ENCODE measurements around the gene DAPK1.

Gene DAPK1

DNA sequence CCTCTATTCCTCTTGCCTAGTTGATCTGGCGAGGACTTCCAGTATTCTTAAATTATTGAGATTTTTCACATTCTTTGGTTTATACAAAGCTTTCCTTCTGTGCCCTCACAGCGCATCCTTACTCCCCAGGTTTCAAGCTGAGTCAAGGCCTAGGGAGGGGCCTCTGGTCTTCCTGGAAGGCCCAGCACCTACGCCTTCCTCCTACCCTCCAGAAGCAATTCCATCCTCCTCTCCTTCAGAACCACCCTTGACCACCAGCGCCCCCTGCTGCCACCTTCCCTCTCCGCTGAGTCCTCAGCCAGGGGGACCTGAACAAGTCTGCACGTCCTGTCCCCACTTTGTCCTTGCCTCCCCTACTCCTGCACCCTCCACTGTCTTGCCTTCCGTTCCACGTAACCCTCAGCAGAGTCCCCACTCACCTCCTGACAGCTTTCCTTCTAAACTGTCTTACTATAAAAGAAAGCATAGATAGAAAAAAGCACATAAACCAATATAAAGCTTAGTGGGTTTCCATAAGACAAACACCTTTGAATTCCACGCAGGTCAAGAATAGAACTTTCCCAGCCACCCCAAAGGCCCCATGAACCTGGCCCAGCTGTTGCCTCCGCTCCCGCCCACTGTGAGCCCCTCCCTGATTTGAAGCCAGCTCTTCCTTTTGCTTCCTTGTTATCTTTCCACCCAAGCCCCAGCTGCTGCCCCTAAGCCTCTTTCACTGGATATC, 165.3 kb downstream of the DAPK1 start:
- no peak overlapping the region for H3K27ac ChIP-seq (ENCODE audit: low read depth, low read length)
- WGBS, result 61% methylated on average over 11 of the region's 11 CpGs
- H3K27me3 ChIP-seq (ENCODE audit: insufficient read depth, low read length), result no peaks in the 10 kb centered on the region
- H3K9ac ChIP-seq (ENCODE audit: low read depth, low read length), result no peak overlapping the region
- 0 out of 2 replicates have a peak, but pooled peaks cover 6% of the 10 kb centered on the region for H3K4me1 ChIP-seq (ENCODE audit: insufficient read depth, low read length)
- H3K4me3 ChIP-seq (ENCODE audit: low read length), result no peak overlapping the region
- H3K9me3 ChIP-seq (ENCODE audit: insufficient read depth, low read depth, low read length), result peaks cover 27% of the 10 kb centered on the region
- peaks cover 56% of the 10 kb centered on the region for H3K36me3 ChIP-seq (ENCODE audit: insufficient read depth, low read length)

DNA sequence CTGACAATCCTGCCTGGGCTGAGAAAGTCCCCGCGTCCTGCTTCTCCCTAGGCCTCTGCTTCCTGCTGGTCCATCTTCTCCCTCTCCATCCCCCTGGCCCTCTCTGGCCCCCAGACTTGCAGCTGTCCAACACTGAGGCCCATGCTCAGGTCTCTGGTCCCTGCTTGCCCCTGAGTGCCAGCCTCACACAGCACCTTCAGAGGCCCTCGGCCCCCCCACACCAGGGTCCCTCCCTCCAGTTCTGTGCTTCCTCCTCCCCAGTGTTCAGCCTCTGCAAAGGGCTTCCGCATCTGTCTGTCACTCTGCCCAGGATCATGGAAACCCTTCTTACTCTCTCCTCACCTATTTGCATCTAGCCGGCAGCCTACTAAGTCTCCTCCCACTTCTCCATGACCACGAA, 165.9 kb downstream of the DAPK1 start:
- no peak overlapping the region for H3K27ac ChIP-seq (ENCODE audit: low read depth, low read length)
- WGBS, result 94% methylated on average over 6 of the region's 6 CpGs
- 0 out of 2 replicates have a peak, but pooled peaks cover 6% of the 10 kb centered on the region for H3K4me1 ChIP-seq (ENCODE audit: insufficient read depth, low read length)
- no peaks in the 10 kb centered on the region for H3K27me3 ChIP-seq (ENCODE audit: insufficient read depth, low read length)
- peaks cover 27% of the 10 kb centered on the region for H3K9me3 ChIP-seq (ENCODE audit: insufficient read depth, low read depth, low read length)
- H3K36me3 ChIP-seq (ENCODE audit: insufficient read depth, low read length), result peaks cover 56% of the 10 kb centered on the region
- H3K4me3 ChIP-seq (ENCODE audit: low read length), result no peak overlapping the region
- no peak overlapping the region for H3K9ac ChIP-seq (ENCODE audit: low read depth, low read length)

DNA sequence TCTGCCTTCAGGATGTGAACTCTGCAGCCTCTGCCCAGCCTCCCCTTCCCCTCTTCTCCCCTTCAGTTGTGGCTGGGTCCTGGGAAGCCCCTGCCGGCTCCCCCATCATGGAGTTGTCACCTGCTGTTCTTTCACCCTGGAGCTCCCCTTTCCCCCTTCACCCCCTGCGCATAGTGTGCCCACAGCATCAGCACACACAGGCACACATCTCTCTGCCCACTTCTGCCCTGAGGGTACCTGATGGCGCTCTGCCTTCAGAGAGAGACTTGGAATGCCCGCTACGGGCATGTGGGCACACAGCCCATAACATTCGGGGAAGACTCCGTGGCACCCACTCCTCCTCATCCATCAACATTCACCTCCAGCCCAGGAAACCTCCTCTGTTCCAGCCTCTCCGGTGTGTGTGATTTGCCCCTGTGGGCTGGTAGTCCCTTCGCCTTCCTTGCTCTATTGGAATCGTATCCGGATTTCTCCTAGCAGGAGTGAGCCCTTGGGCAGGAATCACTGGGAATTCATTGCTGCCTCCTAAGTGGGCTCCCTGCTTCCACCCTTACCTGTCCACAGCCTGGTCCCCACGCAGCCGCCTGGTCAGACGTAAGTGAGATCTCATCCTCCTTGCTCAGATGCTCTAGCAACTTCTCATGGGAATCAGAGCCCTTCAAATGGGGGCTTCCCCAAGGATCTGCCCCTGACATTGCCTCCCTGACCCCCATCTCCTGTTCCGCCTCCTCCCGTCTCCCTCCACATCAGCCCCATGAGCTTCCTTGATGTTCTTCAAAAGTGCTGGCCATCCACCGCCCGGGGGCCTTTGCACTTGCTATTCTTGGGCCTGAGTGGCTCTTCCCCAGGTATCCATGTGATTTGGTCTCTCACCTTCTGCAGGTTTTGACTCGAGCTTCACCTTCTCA, 166.7 kb downstream of the DAPK1 start:
- Histone ChIP-seq H3K27ac (ENCODE audit: low read depth, low read length) (no peak overlapping the region), H3K9ac (ENCODE audit: low read depth, low read length) (no peak overlapping the region), H3K4me1 (ENCODE audit: insufficient read depth, low read length) (0 out of 2 replicates have a peak, but pooled peaks cover 6% of the 10 kb centered on the region), H3K9me3 (ENCODE audit: insufficient read depth, low read depth, low read length) (peaks cover 27% of the 10 kb centered on the region), H3K27me3 (ENCODE audit: insufficient read depth, low read length) (no peaks in the 10 kb centered on the region), H3K4me3 (ENCODE audit: low read length) (no peak overlapping the region), H3K36me3 (ENCODE audit: insufficient read depth, low read length) (peaks cover 54% of the 10 kb centered on the region)
- WGBS, result 97% methylated on average over 19 of the region's 19 CpGs

DNA sequence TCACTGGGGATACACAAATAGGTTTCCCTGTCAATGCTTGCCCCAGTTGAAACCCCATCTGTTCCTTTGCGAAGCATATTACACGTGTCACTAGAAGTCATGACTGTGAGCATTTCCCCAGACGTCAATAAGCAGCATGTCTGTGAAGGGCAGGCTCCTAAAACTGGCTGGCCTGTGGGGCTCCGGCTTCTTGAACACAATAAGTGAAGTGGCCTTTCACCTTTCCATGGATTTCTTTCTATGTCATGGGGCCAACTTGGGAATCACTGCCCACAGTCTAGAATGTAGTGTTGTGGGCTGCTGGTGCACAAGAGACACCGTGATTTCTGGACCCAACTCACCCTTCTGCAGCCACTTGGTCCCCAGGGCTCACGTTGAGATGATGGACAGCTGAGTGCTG, 167.8 kb downstream of the DAPK1 start:
- Histone ChIP-seq H3K27me3 (ENCODE audit: insufficient read depth, low read length) (no peaks in the 10 kb centered on the region), H3K4me3 (ENCODE audit: low read length) (no peak overlapping the region), H3K27ac (ENCODE audit: low read depth, low read length) (no peak overlapping the region), H3K4me1 (ENCODE audit: insufficient read depth, low read length) (0 out of 2 replicates have a peak, but pooled peaks cover 6% of the 10 kb centered on the region), H3K9ac (ENCODE audit: low read depth, low read length) (no peak overlapping the region), H3K9me3 (ENCODE audit: insufficient read depth, low read depth, low read length) (peaks cover 27% of the 10 kb centered on the region), H3K36me3 (ENCODE audit: insufficient read depth, low read length) (peaks cover 58% of the 10 kb centered on the region)
- WGBS, result 95% methylated on average over 6 of the region's 6 CpGs

DNA sequence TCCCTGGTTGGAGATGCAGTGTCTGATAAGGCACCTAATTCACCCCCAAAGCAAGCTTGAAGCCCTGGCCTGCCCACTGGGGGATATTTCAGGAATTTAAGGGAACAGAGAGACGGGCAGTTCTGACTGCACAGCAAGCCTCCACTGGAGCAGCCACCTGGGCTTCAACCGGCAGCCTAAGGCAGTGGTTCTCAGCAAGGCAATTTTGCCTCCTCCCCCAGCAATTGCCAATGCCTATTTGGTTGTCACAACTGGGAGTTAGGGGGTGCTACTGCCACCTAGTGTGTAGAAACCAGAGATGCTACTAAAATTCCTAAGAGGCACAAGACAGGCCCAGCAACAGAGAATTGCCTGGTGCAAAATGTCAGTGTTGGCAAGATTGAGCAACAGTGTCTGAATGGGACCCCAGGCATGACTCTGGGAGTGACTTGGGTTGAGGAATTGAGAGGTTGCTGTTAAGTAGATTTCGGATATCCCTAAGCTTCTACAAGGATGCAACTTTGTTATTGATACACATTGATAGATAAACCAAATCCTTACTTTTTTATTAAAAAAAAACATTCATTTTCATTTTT, 169.6 kb downstream of the DAPK1 start:
- WGBS, result 95% methylated on average over 2 of the region's 3 CpGs
- no peak overlapping the region for H3K27ac ChIP-seq (ENCODE audit: low read depth, low read length)

DNA sequence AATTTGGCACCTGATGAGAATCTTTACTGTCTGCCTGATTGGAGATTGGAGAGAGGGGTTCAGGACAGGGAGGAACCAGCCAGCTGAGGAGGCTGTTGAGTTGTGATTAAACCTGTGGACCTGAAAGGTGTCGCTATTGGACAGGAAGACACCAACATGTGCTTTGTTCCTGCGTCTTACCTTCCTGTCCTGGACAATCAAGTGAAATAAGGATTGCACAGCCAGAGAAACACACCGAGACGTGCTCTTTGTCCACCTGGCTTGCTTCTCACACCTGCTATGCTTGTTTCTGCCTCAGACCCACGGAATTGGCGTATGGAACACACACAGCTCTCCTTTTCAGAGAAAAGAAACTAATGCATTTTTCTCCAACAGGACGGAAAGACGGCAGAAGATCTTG, 170.6 kb downstream of the DAPK1 start:
- Histone ChIP-seq H3K27ac (ENCODE audit: low read depth, low read length) (no peak overlapping the region), H3K4me3 (ENCODE audit: low read length) (no peak overlapping the region), H3K9me3 (ENCODE audit: insufficient read depth, low read depth, low read length) (peaks cover 27% of the 10 kb centered on the region), H3K27me3 (ENCODE audit: insufficient read depth, low read length) (no peaks in the 10 kb centered on the region), H3K9ac (ENCODE audit: low read depth, low read length) (no peak overlapping the region), H3K36me3 (ENCODE audit: insufficient read depth, low read length) (peaks cover 68% of the 10 kb centered on the region), H3K4me1 (ENCODE audit: insufficient read depth, low read length) (no peaks in the 10 kb centered on the region)
- WGBS, result 96% methylated on average over 8 of the region's 8 CpGs

More for the DNA sequence above, 169.6 kb downstream of the DAPK1 start:
- H3K36me3 ChIP-seq (ENCODE audit: insufficient read depth, low read length), result peaks cover 66% of the 10 kb centered on the region
- H3K4me1 ChIP-seq (ENCODE audit: insufficient read depth, low read length), result 0 out of 2 replicates have a peak, but pooled peaks cover 5% of the 10 kb centered on the region
- peaks cover 27% of the 10 kb centered on the region for H3K9me3 ChIP-seq (ENCODE audit: insufficient read depth, low read depth, low read length)
- no peak overlapping the region for H3K4me3 ChIP-seq (ENCODE audit: low read length)
- no peaks in the 10 kb centered on the region for H3K27me3 ChIP-seq (ENCODE audit: insufficient read depth, low read length)
- no peak overlapping the region for H3K9ac ChIP-seq (ENCODE audit: low read depth, low read length)

- H3K36me3 ChIP-seq (ENCODE audit: insufficient read depth, low read length), result peaks cover 71% of the 10 kb centered on the region
- no peaks in the 10 kb centered on the region for H3K4me1 ChIP-seq (ENCODE audit: insufficient read depth, low read length)
- H3K9me3 ChIP-seq (ENCODE audit: insufficient read depth, low read depth, low read length), result peaks cover 27% of the 10 kb centered on the region
- H3K27me3 ChIP-seq (ENCODE audit: insufficient read depth, low read length), result no peaks in the 10 kb centered on the region
- no peak overlapping the region for H3K4me3 ChIP-seq (ENCODE audit: low read length)
- WGBS, result 93% methylated on average over 4 of the region's 4 CpGs
- H3K27ac ChIP-seq (ENCODE audit: low read depth, low read length), result no peak overlapping the region
- no peak overlapping the region for H3K9ac ChIP-seq (ENCODE audit: low read depth, low read length)
These were observed 171.1 kb downstream of the DAPK1 start for GRCh38 chr9:87668722-87669121.

- WGBS, result 95% methylated on average over 18 of the region's 18 CpGs
- peaks cover 56% of the 10 kb centered on the region for H3K36me3 ChIP-seq (ENCODE audit: insufficient read depth, low read length)
- H3K27me3 ChIP-seq (ENCODE audit: insufficient read depth, low read length), result no peaks in the 10 kb centered on the region
- H3K27ac ChIP-seq (ENCODE audit: low read depth, low read length), result no peak overlapping the region
- H3K4me3 ChIP-seq (ENCODE audit: low read length), result no peak overlapping the region
- no peak overlapping the region for H3K9ac ChIP-seq (ENCODE audit: low read depth, low read length)
- no peaks in the 10 kb centered on the region for H3K4me1 ChIP-seq (ENCODE audit: insufficient read depth, low read length)
- peaks cover 16% of the 10 kb centered on the region for H3K9me3 ChIP-seq (ENCODE audit: insufficient read depth, low read depth, low read length)
These were observed 173.1 kb downstream of the DAPK1 start for GRCh38 chr9:87670572-87671264.

- Histone ChIP-seq H3K4me1 (ENCODE audit: insufficient read depth, low read length) (no peaks in the 10 kb centered on the region), H3K4me3 (ENCODE audit: low read length) (no peak overlapping the region), H3K9ac (ENCODE audit: low read depth, low read length) (no peak overlapping the region), H3K36me3 (ENCODE audit: insufficient read depth, low read length) (peaks cover 51% of the 10 kb centered on the region), H3K27me3 (ENCODE audit: insufficient read depth, low read length) (no peaks in the 10 kb centered on the region), H3K9me3 (ENCODE audit: insufficient read depth, low read depth, low read length) (peaks cover 11% of the 10 kb centered on the region), H3K27ac (ENCODE audit: low read depth, low read length) (no peak overlapping the region)
- 92% methylated on average over 6 of the region's 6 CpGs for WGBS
These were observed 173.8 kb downstream of the DAPK1 start for GRCh38 chr9:87671478-87671877.

- H3K27ac ChIP-seq (ENCODE audit: low read depth, low read length), result no peak overlapping the region
- 96% methylated on average over 9 of the region's 9 CpGs for WGBS
- H3K36me3 ChIP-seq (ENCODE audit: insufficient read depth, low read length), result peaks cover 47% of the 10 kb centered on the region
- no peaks in the 10 kb centered on the region for H3K27me3 ChIP-seq (ENCODE audit: insufficient read depth, low read length)
- peaks cover 6% of the 10 kb centered on the region for H3K9me3 ChIP-seq (ENCODE audit: insufficient read depth, low read depth, low read length)
- no peaks in the 10 kb centered on the region for H3K4me1 ChIP-seq (ENCODE audit: insufficient read depth, low read length)
- H3K4me3 ChIP-seq (ENCODE audit: low read length), result no peak overlapping the region
- no peak overlapping the region for H3K9ac ChIP-seq (ENCODE audit: low read depth, low read length)
These were observed 174.3 kb downstream of the DAPK1 start for GRCh38 chr9:87671925-87672324.
